Stomach (tissue), 9 donors: Measurements from ENCODE around the gene CHCT1. TPM values are rescaled to one million over a fixed set of nuclear protein-coding genes. Genes with fewer than 3 reads are reported as not detected.
A peak's percentile ranks its signal among the peaks of the same experiment; 100 is the strongest.

Source experiments
- DNase-seq, 2 donors: peaks; one replicate each; pipeline versions ENCODE4 v3.0.0 to v3.0.0-alpha.2; 2013 to 2019
- H3K27ac ChIP-seq, 5 donors: fragments of 200-600 bp in 4 of 5; sonication (generic) in 4 of 5; one replicate each; pipeline ENCODE4 v1.5.1; 2013 to 2019; ENCODE audit warnings: mild to moderate bottlenecking in 1 of 5, moderate library complexity in 1 of 5
- H3K27me3 ChIP-seq, 3 donors: fragments of 200-600 bp; sonication (generic); one replicate each; pipeline ENCODE4 v1.5.1; 2017 to 2019; ENCODE audit warnings: mixed run types in 1 of 3
- H3K36me3 ChIP-seq, 4 donors: fragments of 200-600 bp; sonication (generic); 1 replicate in 3 of 4; 2 replicates in 1 of 4; pipeline ENCODE4 v1.5.1; 2016 to 2019
- H3K4me1 ChIP-seq, 4 donors: fragments of 200-600 bp; sonication (generic); one replicate each; pipeline ENCODE4 v1.5.1; 2016 to 2019
- H3K4me3 ChIP-seq, 4 donors: fragments of 200-600 bp; sonication (generic) in 3 of 4; one replicate each; pipeline ENCODE4 v1.5.1; 2016 to 2019; ENCODE audit warnings: mild to moderate bottlenecking in 1 of 4
- H3K9me3 ChIP-seq, 4 donors: fragments of 200-600 bp; sonication (generic); one replicate each; pipeline ENCODE4 v1.5.1; 2016 to 2019
- CTCF ChIP-seq, 7 experiments: fragments of 450-650 bp in 4 of 7; fragments of 200-600 bp in 3 of 7; sonication (generic) in 3 of 7; IDR thresholded peaks; one replicate each; pipeline ENCODE4 v1.5.1; 2016 to 2019; ENCODE audit warnings: antibody characterized with exemption in 7 of 7, control low read depth in 2 of 7, mild to moderate bottlenecking in 1 of 7
- EP300 ChIP-seq: sonication (generic); formaldehyde crosslinking; IDR thresholded peaks from one replicate; pipeline ENCODE4 v1.6.1; 2017; ENCODE audit warnings: antibody characterized with exemption
- POLR2A ChIP-seq, 4 donors: fragments of 450-650 bp; IDR thresholded peaks; one replicate each; pipeline ENCODE4 v1.6.1; 2016; ENCODE audit warnings: antibody characterized with exemption in 4 of 4, control low read depth in 2 of 4, mild to moderate bottlenecking in 1 of 4, moderate library complexity in 1 of 4
- POLR2AphosphoS5 ChIP-seq, 3 donors: sonication (generic); formaldehyde crosslinking; IDR thresholded peaks; one replicate each; pipeline ENCODE4 v1.6.1; 2016; ENCODE audit warnings: antibody characterized with exemption in 3 of 3
- WGBS, 5 donors: extraction: QIAGEN DNeasy Blood & Tissue Kit in 3 of 5; methylation state at CpG; one replicate each; pipeline versions ENCODE4 v1.1.5 to v1.1.7; 2013 to 2018; 5-methylcytosine and 5-hydroxymethylcytosine counted together
- intact Hi-C: fragments of 100-400 bp; cut with DNase I; formaldehyde crosslinking; loops from one replicate; pipeline ENCODE4 v1.15.1; 2023; ENCODE audit warnings: low total_unique reads
- polyA plus RNA-seq, 3 donors: library from polyadenylated mRNA; stranded (reverse); fragments of 200-250 nt; gene quantifications; one replicate each; pipeline ENCODE4 v1.2.3, GENCODE V29; 2013
- total RNA-seq, 5 donors: library from RNA; depleted of rRNA; stranded (reverse); fragments of >200 nt; gene quantifications; one replicate each; pipeline versions ENCODE4 v1.1.0 to v1.2.3, GENCODE V29; 2014 to 2016
- donor health status: healthy with polysubstance abuse.
- donor health status: Bipolar disorder and iron deficiency.
- donor health status: healthy.

The CHCT1 gene
- total and polyA plus RNA-seq, 8 donors, result not detected

GRCh38 chr17:60388742-60389141 lies 33.5 kb upstream of the CHCT1 start:
- Histone ChIP-seq H3K9me3 (no peaks in the 10 kb centered on the region), H3K4me3 (no peak overlapping the region), H3K27ac (peak overlapping the region in 2 of 5 donors; percentile 30 to 97), H3K36me3 (no peaks in the 10 kb centered on the region), H3K4me1 (peaks cover 25 to 86% (median 55%) of the 10 kb centered on the region in 4 donors), H3K27me3 (no peaks in the 10 kb centered on the region)
- intact Hi-C loops, result no loop called here
- TF ChIP-seq POLR2A (IDR thresholded peaks at IDR 0.05), result no peak
- TF ChIP-seq EP300, result no peak
- DNase-seq, result peak in 1 of 2 donors; percentile 38
- 18 to 43% (median 23%) methylated on average over 3 of the region's 3 CpGs for WGBS, 5 donors

- TF ChIP-seq POLR2A (IDR thresholded peaks at IDR 0.05) (no peak), POLR2AphosphoS5 (IDR thresholded peaks at IDR 0.05) (peak in 1 of 3 donors; percentile 64)
- no peaks in the 10 kb centered on the region for H3K9me3 ChIP-seq
- no peaks in the 10 kb centered on the region for H3K36me3 ChIP-seq
- 48 to 61% (median 58%) methylated on average over 2 of the region's 2 CpGs for WGBS, 5 donors
- no peaks in the 10 kb centered on the region for H3K27me3 ChIP-seq
- peak overlapping the region in 4 of 5 donors; percentile 88 to 97 (median 95) for H3K27ac ChIP-seq
- peak in 1 of 2 donors; percentile 12 for DNase-seq
- peak overlapping the region; percentile 78 to 94 (median 92) for H3K4me3 ChIP-seq
- H3K4me1 ChIP-seq, result peaks cover 25 to 72% (median 50%) of the 10 kb centered on the region in 4 donors
- intact Hi-C loops, result no loop called here
Observed at GRCh38 chr17:60390186-60390585, 32.1 kb upstream of the CHCT1 start.

GRCh38 chr17:60390925-60391470 lies 31.3 kb upstream of the CHCT1 start:
- Histone ChIP-seq H3K27me3 (no peaks in the 10 kb centered on the region), H3K9me3 (no peaks in the 10 kb centered on the region), H3K36me3 (no peaks in the 10 kb centered on the region), H3K4me1 (peaks cover 25 to 66% (median 44%) of the 10 kb centered on the region in 4 donors), H3K4me3 (peak overlapping the region; percentile 78 to 94 (median 92)), H3K27ac (peak overlapping the region; percentile 88 to 97 (median 94))
- WGBS, 5 donors, result 2 to 7% (median 3%) methylated on average over 15 of the region's 15 CpGs
- TF ChIP-seq EP300 (no peak), CTCF (IDR thresholded peaks at IDR 0.05) (no peak), POLR2AphosphoS5 (IDR thresholded peaks at IDR 0.05) (no peak), POLR2A (IDR thresholded peaks at IDR 0.05) (no peak)
- DNase-seq, result peak; percentile 30 to 51
- intact Hi-C loops, result no loop called here

- intact Hi-C loops, result no loop called here
- Histone ChIP-seq H3K9me3 (no peaks in the 10 kb centered on the region), H3K4me1 (peaks cover 25 to 65% (median 41%) of the 10 kb centered on the region in 4 donors), H3K4me3 (peak overlapping the region; percentile 78 to 94 (median 92)), H3K36me3 (no peaks in the 10 kb centered on the region), H3K27ac (peak overlapping the region; percentile 88 to 97 (median 94)), H3K27me3 (no peaks in the 10 kb centered on the region)
- DNase-seq, result no peak
- TF ChIP-seq EP300 (no peak), CTCF (IDR thresholded peaks at IDR 0.05) (no peak), POLR2A (IDR thresholded peaks at IDR 0.05) (no peak)
- 0 to 1% (median 1%) methylated on average over 27 to 36 of the region's 36 CpGs for WGBS, 5 donors
Observed at GRCh38 chr17:60391471-60392041, 30.7 kb upstream of the CHCT1 start.

GRCh38 chr17:60392042-60392844 lies 30.0 kb upstream of the CHCT1 start, which contains the start of gene USP32:
TSS of gene USP32 (minus strand) at chr17:60392133. CDS start at chr17:60391939, 194 bp downstream.
- no peaks in the 10 kb centered on the region for H3K9me3 ChIP-seq
- WGBS, 5 donors, result 0 to 1% (median 0%) methylated on average over 48 to 68 of the region's 68 CpGs
- peak within 1 kb of the TSS; percentile 78 to 94 (median 92) for H3K4me3 ChIP-seq
- peaks cover 25 to 58% (median 37%) of the 10 kb centered on the region in 4 donors for H3K4me1 ChIP-seq
- no peaks in the 10 kb centered on the region for H3K27me3 ChIP-seq
- no peaks in the 10 kb centered on the region for H3K36me3 ChIP-seq
- DNase-seq, result peak; percentile 98 to 99
- intact Hi-C loops, result no loop called here
- H3K27ac ChIP-seq, result peak within 1 kb of the TSS; percentile 88 to 97 (median 94)
- TF ChIP-seq EP300 (peak; percentile 66), POLR2A (IDR thresholded peaks at IDR 0.05) (no peak), POLR2AphosphoS5 (IDR thresholded peaks at IDR 0.05) (peak; percentile 69 to 94 (median 81)), CTCF (IDR thresholded peaks at IDR 0.05) (peak in 3 of 7 experiments; percentile 9 to 37 (median 25))
